HG02642 (cell line): ENCODE data around the gene ABHD2.

Experiments
- ATAC-seq: cut with Tn5 transposase; IDR thresholded peaks from one replicate; pipeline ENCODE4 v1.9.1; 2021; ENCODE audit warnings: mild to moderate bottlenecking; ENCODE audit not compliant: unreplicated experiment, poor library complexity

ABHD2 gene

DNA sequence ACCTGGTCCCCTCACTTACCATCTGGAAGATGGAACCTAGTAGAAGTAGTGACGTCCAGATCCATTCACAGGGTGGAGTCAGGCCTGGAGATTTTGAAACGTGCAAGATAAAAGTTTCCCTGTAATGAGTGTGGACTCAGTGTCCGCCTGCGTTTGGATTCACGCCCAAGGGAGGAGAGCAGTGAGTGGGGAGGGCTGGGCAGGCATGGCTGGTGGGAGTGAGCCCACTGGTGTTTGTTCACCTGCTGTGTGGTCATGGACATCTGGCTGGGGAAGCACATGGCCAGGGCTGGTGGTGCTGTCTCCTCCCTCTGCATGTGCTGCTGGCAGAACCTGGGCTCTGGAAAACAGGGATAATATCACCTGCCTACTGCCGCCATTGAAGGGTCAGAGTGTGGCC is 96.1 kb downstream of the ABHD2 start:
- ATAC-seq, result no peak

DNA sequence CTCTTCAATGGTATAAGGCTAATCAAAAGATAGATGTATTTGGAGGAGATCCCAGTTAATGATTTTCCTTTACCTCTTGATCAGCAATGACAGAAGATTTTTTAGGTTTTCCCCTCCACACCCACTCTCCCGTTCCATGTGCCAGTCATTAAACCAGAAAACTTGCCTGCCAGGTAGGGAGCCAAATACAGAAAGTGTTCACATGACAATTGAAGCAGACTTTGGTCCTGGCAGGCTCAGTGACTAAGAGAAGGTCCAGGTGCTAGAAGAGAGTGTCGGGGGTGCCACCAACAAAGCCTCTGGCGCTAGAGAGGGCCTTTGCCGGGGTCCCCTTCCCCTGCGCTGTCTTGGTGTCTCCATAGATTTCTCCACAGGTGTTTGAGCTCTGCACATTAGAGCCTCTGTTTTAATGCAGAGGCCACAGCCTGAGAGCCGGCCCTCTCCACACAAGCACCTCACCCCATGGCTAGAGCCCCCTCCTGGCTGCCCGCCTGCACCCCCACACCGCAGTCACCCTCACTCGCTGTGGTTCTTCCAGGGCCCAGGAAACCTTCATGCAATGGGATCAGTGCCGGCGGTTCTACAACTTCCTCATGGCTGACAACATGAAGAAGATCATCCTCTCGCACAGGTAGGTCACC is 96.8 kb downstream of the ABHD2 start:
- ATAC-seq, result no peak

- no peak for ATAC-seq
Measured at GRCh38 chr15:89186803-89187202, 98.5 kb downstream of the ABHD2 start.

- no peak for ATAC-seq
Measured at GRCh38 chr15:89187301-89187985, 99.2 kb downstream of the ABHD2 start.

GRCh38 chr15:89187986-89188514 is 99.8 kb downstream of the ABHD2 start:
- no peak for ATAC-seq

DNA sequence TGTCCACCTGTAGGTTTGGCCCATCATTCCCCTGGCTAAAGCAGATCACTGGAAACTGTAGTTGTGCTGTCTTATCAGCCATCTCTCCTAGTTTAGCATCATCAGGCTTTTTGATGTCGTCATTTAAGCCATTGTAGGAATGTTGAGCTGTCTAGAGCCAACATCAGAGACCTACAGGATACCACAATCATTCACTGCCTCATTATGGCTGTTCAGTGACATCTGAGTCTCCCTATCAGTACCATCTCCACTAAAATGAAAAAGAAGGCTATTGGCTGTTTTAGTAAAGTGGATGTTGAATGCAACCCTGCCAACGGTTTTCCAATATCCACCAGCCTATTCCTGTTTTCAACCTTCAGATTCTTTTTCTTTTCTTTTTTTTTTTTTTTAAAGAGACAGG is 103.9 kb downstream of the ABHD2 start:
- ATAC-seq, result no peak

DNA sequence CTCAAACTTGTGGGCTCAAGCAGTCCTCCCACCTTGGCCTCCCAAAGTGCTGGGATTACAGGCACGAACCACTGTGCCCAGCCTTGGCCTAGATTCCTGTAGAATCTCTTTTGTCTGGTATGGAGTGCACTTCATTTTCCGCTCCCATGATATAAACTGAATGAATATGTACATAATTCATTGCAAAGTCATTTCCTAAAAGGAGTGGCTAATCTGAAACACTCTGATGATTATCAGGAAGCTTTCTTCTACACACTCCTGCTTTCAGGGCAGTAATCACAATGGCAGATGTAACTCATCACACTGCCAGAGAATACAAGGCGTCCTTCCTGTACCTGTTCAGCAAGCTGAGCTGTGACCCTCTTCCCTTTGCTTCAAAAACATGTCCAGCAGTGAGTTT is 104.5 kb downstream of the ABHD2 start:
- no peak for ATAC-seq

DNA sequence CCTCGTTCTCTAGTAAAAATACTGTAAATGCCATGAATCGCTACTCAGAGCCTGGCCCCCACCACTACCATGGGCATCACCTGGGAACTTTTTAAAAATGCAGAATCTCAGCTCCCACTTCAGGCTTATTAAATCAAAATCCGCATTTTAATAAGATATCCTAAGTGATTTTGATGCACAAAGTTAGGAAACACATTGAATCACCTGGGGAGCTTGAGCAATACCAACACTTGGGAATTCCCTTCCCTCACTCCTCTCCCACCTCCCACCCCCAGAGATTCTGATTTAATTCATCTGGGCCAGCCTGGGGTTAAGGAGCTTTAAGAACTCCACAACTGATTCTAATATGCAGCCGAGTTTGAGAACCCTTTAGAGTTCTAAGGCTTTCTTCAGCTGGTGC is 106.4 kb downstream of the ABHD2 start:
- ATAC-seq, result no peak

- ATAC-seq, result no peak
Measured at GRCh38 chr15:89195836-89196235, 107.6 kb downstream of the ABHD2 start.

DNA sequence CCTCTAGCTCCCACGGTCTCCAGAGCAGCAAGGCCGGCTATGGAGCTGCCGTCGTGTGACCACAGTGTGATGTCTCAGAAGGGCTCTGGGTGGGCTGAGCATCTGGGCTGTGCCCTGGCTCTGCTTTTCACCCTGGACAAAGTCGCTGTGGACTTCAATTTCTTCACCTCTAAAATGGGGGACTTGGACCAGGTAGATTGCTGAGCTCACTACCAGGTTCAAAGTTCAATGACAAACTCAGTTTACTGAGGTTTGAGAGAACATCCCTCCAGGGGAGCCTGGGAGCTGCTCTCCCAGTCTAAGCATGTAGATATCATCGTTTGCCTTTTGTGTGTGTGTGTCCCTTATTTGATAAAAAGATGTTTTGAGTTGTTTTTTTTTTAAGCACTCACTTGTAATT is 108.0 kb downstream of the ABHD2 start:
- no peak for ATAC-seq

GRCh38 chr15:89196994-89197393 is 108.7 kb downstream of the ABHD2 start:
- ATAC-seq, result no peak

DNA sequence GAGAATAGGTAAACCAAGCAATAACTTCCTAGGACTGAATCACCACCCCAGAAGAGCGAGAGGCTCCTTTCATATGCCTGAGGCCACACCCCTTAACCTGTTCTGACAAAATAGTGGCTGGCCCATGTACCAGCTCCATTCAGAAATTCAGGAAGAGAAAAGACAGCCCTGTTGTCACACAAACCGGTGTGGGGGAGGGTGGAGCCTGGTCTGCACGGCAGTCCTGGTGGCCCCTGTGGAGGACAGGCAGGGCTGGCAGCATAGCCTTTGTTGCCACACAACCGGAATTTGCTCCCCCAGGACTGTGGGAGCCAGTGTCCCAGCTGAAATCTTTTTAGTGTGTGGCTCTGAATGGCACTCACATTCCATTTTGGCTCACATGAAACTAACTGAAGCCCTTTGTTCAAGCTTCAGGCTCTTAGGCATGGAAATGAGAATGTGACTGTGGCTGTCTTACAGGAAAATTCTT is 109.3 kb downstream of the ABHD2 start:
- no peak for ATAC-seq

DNA sequence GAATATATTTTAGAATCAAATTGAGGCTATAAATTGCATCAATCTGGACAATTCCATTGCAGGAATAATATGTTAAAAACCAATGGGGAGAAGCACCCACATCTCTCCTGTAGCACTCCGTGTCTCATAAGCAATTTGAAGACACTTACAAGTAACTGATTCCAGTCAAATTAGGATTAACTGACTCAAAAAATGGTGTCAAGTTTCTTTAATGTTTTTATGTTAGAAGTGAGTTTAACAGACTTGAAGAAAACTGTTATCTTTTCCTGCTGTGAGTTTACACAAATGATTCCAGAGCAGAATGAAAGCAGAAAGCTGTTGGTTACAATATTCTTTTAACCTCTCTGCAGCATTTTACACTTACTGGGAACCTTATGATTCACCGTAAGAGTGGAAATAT is 109.9 kb downstream of the ABHD2 start:
- ATAC-seq, result no peak

- no peak for ATAC-seq
Measured at GRCh38 chr15:89198934-89199333, 110.7 kb downstream of the ABHD2 start.

GRCh38 chr15:89199746-89200145 is 111.5 kb downstream of the ABHD2 start:
- no peak for ATAC-seq

GRCh38 chr15:89200182-89200581 is 111.9 kb downstream of the ABHD2 start:
- no peak for ATAC-seq

- ATAC-seq, result no peak
Measured at GRCh38 chr15:89201465-89202005, 113.3 kb downstream of the ABHD2 start.

DNA sequence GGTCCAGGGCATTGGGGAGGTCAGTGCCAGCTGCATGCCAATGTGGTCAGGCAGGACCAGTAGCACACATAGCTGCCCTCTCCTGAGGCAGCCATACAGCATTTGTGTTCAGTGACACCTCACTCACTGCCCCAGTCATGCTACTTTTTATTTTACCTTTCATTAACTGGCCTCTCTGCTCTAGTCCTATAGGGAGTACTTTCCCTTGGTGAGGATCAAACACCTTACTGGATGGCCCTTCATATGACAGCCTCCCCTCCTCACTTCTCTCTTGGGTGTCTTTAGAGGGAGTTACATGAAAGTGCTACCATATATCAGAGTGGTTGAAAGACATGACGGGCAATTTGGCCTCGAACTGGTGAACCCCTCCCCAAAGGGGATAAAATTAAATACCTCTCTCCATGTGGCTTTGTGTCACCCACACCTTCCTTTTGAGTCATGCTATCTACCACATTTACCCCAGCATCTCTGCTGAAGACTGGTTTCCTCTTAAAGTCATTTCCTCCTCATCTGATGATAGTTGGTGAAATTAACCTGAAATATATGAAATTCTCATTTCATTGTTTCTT is 115.5 kb downstream of the ABHD2 start:
- ATAC-seq, result no peak

- ATAC-seq, result no peak
Measured at GRCh38 chr15:89205991-89206585, 117.8 kb downstream of the ABHD2 start.

GRCh38 chr15:89206908-89207331 is 118.7 kb downstream of the ABHD2 start:
- ATAC-seq, result peak; percentile 77

DNA sequence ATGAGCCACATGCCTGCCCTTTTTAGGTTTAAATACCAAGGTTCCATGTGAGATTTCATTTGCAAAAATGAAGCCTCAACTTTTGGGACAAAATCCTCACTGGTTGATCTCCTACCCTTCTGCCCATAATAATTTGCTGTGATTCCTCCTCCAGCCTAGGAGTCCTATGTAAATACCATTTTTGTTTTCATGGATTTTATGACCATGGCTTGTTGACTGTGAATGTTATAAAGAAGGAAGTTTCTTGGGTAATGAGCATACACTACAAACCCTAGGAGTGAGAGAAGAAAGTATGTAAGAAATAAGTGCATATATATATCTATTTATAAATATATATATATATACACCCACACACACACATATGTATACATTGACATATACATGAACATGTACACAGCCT is 120.0 kb downstream of the ABHD2 start:
- no peak for ATAC-seq
